MM.1S (cell line): ENCODE results near the gene PUS3.

Source experiments
- CTCF ChIP-seq: fragments of 300-600 bp; sonication (generic); IDR thresholded peaks from 2 replicates; pipeline ENCODE4 v1.5.1; 2016; ENCODE audit warnings: antibody characterized with exemption, low read length, mixed read lengths
- EZH2 ChIP-seq: fragments of 300-600 bp; sonication (generic); optimal IDR thresholded peaks from 2 replicates; pipeline ENCODE3; 2017; ENCODE audit warnings: low read depth, mild to moderate bottlenecking, antibody characterized with exemption, low read length, mixed read lengths
- EZH2phosphoT487 ChIP-seq: fragments of 300-600 bp; sonication (generic); IDR thresholded peaks from 2 replicates; pipeline ENCODE4 v1.6.1; 2018; ENCODE audit warnings: antibody characterized with exemption, low read length

GRCh38 chr11:125947419-125948277 lies 44.6 kb upstream of the PUS3 start:
- TF ChIP-seq CTCF, result no peak
- TF ChIP-seq EZH2, result no peak
- no peak for TF ChIP-seq EZH2phosphoT487
